SHP77 (cell line): ENCODE measurements around the gene IFNGR2.
A peak's percentile ranks its signal among the peaks of the same experiment; 100 is the strongest.
"Not testable (repeated sequence)": the region's sequence is repeated elsewhere in the genome, so short reads cannot be mapped to it uniquely, and the experiment has no call there.

Experiments used
- DNase-seq, 2 experiments: peaks; one replicate each; lab custom pipeline; 2025; lab: John Stamatoyannopoulos, UW

Gene IFNGR2

GRCh38 chr21:33437140-33437539 is 33.9 kb downstream of the IFNGR2 start:
- DNase-seq: no peak

GRCh38 chr21:33441489-33442477 is 38.6 kb downstream of the IFNGR2 start:
- peak; percentile 90 to 91 for DNase-seq

GRCh38 chr21:33443194-33443593 is 40.0 kb downstream of the IFNGR2 start:
- no peak for DNase-seq

- DNase-seq: no peak
Observed at GRCh38 chr21:33444499-33444898, 41.3 kb downstream of the IFNGR2 start.

GRCh38 chr21:33446620-33447019 is 43.4 kb downstream of the IFNGR2 start:
- DNase-seq: not testable (repeated sequence)

- no peak for DNase-seq
Observed at GRCh38 chr21:33449616-33450015, 46.4 kb downstream of the IFNGR2 start.

GRCh38 chr21:33451634-33452071 is 48.4 kb downstream of the IFNGR2 start:
- peak in 1 of 2 experiments; percentile 15 for DNase-seq

GRCh38 chr21:33452362-33452761 is 49.1 kb downstream of the IFNGR2 start:
- no peak for DNase-seq

- DNase-seq: no peak
Observed at GRCh38 chr21:33455686-33456446, 52.7 kb downstream of the IFNGR2 start.

GRCh38 chr21:33458861-33459260 is 55.6 kb downstream of the IFNGR2 start:
- no peak for DNase-seq

GRCh38 chr21:33461538-33462250 is 58.5 kb downstream of the IFNGR2 start:
- no peak for DNase-seq

- not testable (repeated sequence) for DNase-seq
Observed at GRCh38 chr21:33469183-33469582, 66.0 kb downstream of the IFNGR2 start.

- no peak for DNase-seq
Observed at GRCh38 chr21:33470701-33471100, 67.5 kb downstream of the IFNGR2 start.

- no peak for DNase-seq
Observed at GRCh38 chr21:33473344-33473743, 70.1 kb downstream of the IFNGR2 start.

- no peak for DNase-seq
Observed at GRCh38 chr21:33477066-33477465, 73.9 kb downstream of the IFNGR2 start.

GRCh38 chr21:33478182-33478581 is 75.0 kb downstream of the IFNGR2 start:
- no peak for DNase-seq

- no peak for DNase-seq
Observed at GRCh38 chr21:33478935-33479678, 75.9 kb downstream of the IFNGR2 start.

GRCh38 chr21:33479679-33480480 is 76.7 kb downstream of the IFNGR2 start, which contains the start of gene TMEM50B:
Gene TMEM50B, minus strand, starts transcription at chr21:33479974. Its CDS starts 11,089 bp downstream, at chr21:33468885.
- DNase-seq: peak; percentile 92 to 94

GRCh38 chr21:33480481-33481103 is 77.4 kb downstream of the IFNGR2 start:
- no peak for DNase-seq
